MM.1S (cell line): Measurements from ENCODE around the gene ADRA2B.

Source experiments
- EZH2 ChIP-seq: fragments of 300-600 bp; sonication (generic); optimal IDR thresholded peaks from 2 replicates; pipeline ENCODE3; 2017; ENCODE audit warnings: low read depth, mild to moderate bottlenecking, antibody characterized with exemption, low read length, mixed read lengths
- EZH2phosphoT487 ChIP-seq: fragments of 300-600 bp; sonication (generic); IDR thresholded peaks from 2 replicates; pipeline ENCODE4 v1.6.1; 2018; ENCODE audit warnings: antibody characterized with exemption, low read length
- TF ChIP-seq, protein P1 (sequence below): fragments of 300-600 bp; sonication (generic); IDR thresholded peaks from 2 replicates; pipeline ENCODE4 v1.5.1; 2016; ENCODE audit warnings: antibody characterized with exemption, low read length, mixed read lengths

DNA sequence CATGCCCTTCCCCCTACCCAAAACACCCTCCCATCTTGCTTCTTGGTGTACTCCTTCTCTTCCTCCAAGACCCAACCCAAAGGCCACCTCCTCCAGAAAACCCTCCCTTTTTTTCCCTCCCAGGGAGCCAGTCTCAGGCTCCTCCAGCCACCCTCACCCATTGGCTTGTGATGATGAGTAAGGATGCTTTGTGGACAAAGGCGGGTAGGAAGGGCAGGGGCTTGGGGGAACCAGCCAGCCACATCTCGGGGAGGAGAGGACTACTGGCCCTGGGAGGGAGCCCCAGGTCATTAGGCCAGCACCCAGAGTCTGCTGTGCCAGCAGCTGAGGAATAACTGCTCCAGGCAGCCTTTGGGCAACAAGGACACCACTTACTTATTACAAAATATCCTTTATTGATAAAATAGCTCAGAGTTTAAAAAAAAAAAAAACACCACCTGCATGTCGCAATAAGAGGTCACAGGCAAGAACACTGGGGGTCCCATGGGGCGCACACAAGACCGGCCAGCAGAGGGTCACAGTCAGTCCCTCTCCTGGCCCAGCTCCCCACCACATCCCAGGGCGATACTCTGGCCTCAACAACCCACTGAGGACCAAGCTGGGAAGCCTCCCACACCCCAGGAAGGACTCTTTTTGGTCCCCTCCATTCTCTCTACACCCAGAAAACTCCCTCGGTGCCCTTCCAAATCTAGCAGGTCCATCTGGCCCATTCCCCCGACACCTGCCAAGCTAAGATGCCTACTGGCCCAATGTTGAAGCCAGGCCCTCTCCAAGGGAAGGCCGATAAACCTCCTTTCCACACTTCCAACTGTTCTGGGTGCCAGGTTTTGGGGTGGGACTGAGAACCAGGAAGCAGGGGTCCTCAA, 3.6 kb downstream of the ADRA2B start:
- TF ChIP-seq, protein P1, sequence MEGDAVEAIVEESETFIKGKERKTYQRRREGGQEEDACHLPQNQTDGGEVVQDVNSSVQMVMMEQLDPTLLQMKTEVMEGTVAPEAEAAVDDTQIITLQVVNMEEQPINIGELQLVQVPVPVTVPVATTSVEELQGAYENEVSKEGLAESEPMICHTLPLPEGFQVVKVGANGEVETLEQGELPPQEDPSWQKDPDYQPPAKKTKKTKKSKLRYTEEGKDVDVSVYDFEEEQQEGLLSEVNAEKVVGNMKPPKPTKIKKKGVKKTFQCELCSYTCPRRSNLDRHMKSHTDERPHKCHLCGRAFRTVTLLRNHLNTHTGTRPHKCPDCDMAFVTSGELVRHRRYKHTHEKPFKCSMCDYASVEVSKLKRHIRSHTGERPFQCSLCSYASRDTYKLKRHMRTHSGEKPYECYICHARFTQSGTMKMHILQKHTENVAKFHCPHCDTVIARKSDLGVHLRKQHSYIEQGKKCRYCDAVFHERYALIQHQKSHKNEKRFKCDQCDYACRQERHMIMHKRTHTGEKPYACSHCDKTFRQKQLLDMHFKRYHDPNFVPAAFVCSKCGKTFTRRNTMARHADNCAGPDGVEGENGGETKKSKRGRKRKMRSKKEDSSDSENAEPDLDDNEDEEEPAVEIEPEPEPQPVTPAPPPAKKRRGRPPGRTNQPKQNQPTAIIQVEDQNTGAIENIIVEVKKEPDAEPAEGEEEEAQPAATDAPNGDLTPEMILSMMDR, result no peak
- TF ChIP-seq EZH2 (no peak), EZH2phosphoT487 (no peak)
